Retinal pigment epithelial cell (primary cell): ENCODE data around the gene RAB27B.

ENCODE experiments used
- DNase-seq: peaks from one replicate; pipeline ENCODE4 v3.0.0-alpha.2; 2010; ENCODE audit warnings: low read depth
- H3K4me3 ChIP-seq: 2 replicates; pipeline ENCODE4 v1.5.1; 2011; ENCODE audit warnings: mild to moderate bottlenecking, low read length, control low read depth, moderate library complexity
- CTCF ChIP-seq: conservative IDR thresholded peaks from 2 replicates; pipeline ENCODE4 v1.5.1; 2011; ENCODE audit warnings: low read depth, low read length, control low read depth, inconsistent platforms

RAB27B gene

GRCh38 chr18:54878159-54878622 is 49.9 kb downstream of the RAB27B start:
- TF ChIP-seq CTCF: no peak
- DNase-seq: no peak
- no peak overlapping the region for H3K4me3 ChIP-seq

- TF ChIP-seq CTCF: no peak
- no peak overlapping the region for H3K4me3 ChIP-seq
- DNase-seq: no peak
Measured at GRCh38 chr18:54878659-54879358, 50.5 kb downstream of the RAB27B start.

GRCh38 chr18:54879691-54880090 is 51.4 kb downstream of the RAB27B start:
- no peak for TF ChIP-seq CTCF
- no peak for DNase-seq
- H3K4me3 ChIP-seq: no peak overlapping the region

GRCh38 chr18:54880395-54881105 is 52.3 kb downstream of the RAB27B start:
- DNase-seq: peak; percentile 13
- TF ChIP-seq CTCF: no peak
- no peak overlapping the region for H3K4me3 ChIP-seq

GRCh38 chr18:54881229-54881768 is 53.0 kb downstream of the RAB27B start:
- no peak for TF ChIP-seq CTCF
- DNase-seq: no peak
- no peak overlapping the region for H3K4me3 ChIP-seq

GRCh38 chr18:54882318-54882717 is 54.0 kb downstream of the RAB27B start:
- TF ChIP-seq CTCF: no peak
- no peak overlapping the region for H3K4me3 ChIP-seq
- no peak for DNase-seq
